ENCODE data around the gene BSN. TPM values are rescaled to one million over a fixed set of nuclear protein-coding genes. Genes with fewer than 3 reads are reported as not detected.
"Not testable (repeated sequence)": the region's sequence is repeated elsewhere in the genome, so short reads cannot be mapped to it uniquely, and the experiment has no call there.

Gene BSN
- total RNA-seq, 1 donor from 2014 or later, result 5.3 TPM

DNA sequence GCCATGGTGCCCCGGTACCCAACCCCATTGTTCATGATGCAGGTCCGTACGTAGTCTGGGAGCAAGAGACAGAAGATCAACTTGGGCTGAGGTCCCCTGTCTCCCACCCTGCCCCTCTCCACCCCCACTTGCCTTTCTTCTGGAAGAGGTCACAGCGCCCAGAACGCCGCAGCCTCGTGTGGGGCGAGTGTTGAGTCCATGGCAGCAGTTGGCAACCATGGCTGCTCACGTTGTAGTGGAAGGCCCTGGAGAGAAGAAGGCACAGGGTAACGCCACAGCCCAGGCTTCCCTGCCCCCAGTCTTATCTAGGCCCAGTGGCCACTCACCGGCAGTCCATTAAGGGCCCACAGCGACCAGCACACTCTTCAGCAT is 133.1 kb downstream of the BSN start:
- FAIRE-seq; DNase-seq (ENCODE audit: low spot score in 2 of 2): not testable (repeated sequence)

DNA sequence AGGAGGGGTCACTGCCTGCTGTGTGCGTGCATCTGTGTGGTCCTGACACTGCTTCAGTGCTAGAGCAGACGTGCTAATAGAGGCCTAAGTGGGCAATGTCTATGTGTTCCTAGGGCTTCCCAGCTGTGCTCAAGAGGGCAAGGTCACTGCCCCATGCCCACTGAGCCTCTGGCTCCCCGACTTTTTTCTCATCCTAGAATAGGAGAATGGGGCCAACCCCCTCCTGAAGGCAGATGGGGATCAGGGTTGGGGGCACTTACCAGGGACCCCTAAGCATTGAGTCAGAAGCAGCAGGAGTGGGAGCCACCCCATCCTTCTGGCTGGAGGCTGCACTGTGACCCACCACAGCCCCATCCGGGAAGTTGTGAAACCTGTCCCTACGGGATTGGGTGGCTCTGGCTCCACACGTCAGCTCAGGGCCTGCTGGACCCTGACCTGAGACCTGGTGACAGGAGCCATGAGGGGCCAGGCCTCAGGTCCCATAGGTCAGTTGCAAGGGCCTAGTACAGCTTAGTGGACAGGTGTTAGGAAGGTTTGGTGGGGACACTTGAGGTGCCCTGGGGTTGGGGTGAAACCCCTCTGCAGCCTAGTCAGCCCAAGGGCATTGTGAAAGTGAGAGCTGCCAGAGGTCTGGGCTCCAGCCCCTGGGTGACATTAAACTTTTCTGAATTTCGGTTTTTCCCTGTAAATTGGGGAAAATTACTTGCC is 134.2 kb downstream of the BSN start:
- not testable (repeated sequence) for FAIRE-seq; DNase-seq (ENCODE audit: low spot score in 2 of 2)

DNA sequence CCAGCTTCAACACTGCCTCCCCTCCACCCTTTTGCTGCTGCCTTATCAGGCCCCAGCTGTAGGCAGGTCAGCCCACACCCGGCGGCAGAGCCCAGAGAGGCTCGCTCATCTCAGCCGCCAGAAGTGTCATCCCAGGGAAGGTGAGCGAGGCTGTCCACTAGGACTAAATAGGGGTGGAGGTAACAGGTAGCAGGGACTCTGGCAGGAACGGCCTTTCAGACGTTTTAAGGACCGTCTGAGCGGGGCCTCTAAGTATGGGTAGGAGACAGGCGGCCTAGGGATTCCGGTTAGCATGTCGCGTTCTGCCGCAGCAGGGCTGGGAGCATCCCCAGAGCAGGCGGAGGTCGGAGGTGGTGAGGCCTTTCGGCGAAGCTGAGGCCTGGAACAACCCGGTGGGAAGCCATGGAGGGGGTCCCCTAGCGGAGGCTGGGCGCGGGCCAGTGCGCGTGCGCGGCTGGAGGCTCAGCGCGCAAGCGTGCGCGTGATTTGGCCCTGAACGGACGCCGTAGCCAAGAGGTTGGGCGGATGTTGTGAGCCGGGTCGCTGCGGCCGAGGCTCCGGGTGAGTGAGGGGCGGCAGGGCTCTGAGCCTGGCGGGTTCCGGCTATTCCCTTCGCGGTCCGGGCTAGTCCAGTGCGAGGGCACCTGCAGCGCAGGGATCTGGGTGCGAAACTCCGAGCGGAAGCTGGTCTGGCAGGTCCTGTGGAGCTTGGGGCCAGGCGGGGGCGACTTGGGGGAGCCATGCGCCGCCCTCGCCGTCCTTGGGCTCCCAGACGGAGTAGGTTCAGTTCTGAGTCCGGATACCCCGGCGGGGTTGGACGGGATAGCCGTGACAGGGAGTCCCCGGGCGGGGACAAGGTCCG is 135.0 kb downstream of the BSN start, which contains the start of the genes MST1 and RNF123:
Gene MST1, minus strand, starts transcription at position 429 of the 862 bp plus-strand sequence. CDS start 783 bp downstream, outside the sequence.
Gene RNF123, plus strand, starts transcription at position 512 of the 862 bp plus-strand sequence. CDS start 1,609 bp downstream, outside the sequence.
- peak; percentile 87 to 91 for DNase-seq (ENCODE audit: low spot score in 2 of 2)
- no peak for FAIRE-seq

DNA sequence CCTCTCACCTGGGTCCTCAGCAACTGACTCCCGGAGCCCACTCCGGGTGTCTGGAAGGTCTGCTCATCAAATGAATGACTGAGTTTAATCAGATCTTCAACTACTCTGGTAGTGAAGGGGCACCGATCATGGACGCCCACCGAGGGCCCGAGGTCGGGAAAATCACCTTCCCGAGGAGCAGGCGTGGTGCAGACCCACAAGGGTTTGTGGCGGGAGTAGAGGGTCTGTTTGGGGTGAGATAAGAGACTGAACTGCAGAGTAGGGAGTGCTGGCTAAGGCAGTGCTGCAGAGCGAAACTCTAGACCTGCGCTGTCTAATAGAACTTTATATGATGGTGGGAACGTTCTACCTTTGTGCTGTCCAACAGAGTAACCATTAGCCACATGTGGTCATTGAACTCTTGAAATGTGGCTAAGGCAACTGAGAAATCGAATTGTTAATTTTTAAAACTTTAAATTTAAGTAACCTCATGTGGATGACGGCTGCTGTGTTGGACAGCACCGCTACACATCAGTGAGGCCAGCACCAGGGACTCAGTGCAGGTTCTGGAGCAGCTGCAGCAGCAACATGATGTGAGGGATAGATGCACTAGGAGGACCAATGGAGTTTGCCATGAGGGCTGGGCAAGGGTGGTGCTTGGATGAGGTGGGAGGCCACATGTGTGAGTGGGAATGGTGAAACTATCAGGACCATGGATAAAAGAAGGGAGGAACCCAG is 135.8 kb downstream of the BSN start:
- not testable (repeated sequence) for DNase-seq (ENCODE audit: low spot score in 2 of 2); FAIRE-seq

DNA sequence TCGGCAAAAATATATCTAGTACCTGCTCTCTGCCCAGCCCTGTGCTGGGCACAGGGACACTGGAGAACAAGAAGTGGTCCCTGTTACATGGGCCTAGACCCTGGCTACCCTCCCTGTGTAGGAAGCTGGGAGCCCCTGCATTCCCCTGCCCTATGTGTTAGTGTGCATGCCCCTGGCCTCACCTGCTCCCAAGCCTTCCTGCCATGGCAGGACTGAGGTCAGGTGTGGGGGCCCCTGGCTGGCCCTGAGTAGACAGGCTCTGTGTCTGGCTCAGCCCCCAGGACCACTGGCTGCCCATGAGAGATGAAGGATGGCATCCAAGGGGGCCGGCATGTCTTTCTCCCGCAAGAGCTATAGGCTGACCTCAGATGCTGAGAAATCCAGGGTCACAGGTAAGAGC is 136.6 kb downstream of the BSN start:
- not testable (repeated sequence) for FAIRE-seq; DNase-seq (ENCODE audit: low spot score in 2 of 2)

DNA sequence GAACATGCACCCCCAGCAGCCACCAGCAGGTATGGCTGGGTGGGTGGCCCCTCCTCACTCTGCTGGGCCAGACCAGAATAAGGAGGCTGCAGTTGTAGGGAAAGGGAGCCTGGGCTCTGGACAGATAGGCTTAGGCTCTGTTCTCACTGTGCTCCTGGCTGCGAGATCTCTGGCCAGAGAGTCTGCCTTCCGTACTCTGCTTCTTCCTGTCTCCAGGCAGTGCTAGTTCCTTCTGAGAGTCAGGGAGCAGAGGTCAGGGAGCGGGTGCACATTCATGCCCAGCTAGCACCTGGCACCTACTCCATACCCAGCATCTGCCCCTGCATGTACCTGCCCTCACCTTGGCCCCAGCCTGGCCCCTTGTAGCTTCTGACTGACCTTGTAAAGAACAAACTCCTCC is 137.2 kb downstream of the BSN start:
- DNase-seq (ENCODE audit: low spot score in 2 of 2); FAIRE-seq: not testable (repeated sequence)

DNA sequence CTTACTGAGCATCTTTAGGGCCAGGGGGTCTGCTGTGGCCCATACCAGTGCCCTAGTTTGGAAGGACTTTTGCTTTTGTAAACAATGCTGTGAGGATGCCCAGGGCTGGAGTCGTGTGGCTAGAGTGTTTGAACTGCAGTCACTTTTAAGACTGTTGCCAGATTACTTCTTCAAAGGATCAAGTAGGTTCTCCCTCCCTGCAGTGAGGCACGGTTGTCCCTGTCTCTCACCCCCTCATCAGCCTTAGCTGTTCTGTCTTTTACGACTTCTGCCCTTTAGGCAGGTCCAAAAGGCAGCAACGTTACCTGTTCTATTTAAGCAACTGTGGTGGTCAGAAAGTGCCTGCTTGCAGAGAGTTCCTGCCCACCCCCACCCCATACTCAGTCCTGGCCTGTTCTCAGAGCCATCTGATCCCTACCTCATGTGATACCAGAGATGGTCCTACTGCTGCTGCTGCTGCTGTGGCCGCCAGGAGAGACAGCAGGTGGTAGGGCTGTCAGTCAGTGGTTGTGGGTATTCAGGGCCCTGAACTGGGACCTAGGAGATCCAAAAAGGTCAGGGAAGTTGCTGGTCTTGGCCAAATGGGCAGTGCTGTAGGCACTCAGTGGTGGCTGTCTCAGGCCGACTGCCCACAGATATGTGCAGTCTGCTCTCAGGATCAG is 140.3 kb downstream of the BSN start:
- DNase-seq (ENCODE audit: low spot score in 2 of 2); FAIRE-seq: not testable (repeated sequence)

DNA sequence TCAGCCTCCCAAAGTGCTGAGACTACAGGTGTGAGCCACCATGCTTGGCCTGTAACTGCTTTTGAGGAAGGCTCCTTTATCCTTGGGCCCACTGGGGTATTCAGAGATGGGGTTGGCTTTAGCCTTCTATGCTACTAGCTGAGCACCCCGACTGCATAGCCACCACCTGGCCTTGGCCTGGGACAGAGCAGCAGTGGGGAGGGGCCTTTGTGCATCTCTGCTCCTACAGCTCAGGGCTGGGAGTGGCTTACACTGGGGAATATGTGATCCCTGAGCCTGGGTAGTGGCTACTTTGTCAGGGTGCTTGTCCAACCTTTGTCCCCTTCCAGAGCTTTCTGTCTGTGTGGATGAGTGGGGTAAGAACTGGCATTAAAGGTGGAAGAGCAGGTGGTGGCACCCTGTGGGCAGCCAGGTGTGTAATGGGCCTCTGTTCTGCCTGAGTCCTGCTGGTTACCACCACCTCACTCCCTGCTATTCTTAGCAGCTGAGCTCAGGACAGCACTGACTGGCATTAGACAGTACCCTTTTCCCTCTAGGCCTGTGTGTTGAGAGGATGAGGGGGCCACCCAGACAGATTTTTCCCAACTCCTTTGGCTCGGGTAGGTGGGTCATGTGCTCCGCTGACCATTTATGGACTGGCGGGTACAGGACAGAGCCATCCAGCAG is 141.2 kb downstream of the BSN start:
- not testable (repeated sequence) for FAIRE-seq; DNase-seq (ENCODE audit: low spot score in 2 of 2)

DNA sequence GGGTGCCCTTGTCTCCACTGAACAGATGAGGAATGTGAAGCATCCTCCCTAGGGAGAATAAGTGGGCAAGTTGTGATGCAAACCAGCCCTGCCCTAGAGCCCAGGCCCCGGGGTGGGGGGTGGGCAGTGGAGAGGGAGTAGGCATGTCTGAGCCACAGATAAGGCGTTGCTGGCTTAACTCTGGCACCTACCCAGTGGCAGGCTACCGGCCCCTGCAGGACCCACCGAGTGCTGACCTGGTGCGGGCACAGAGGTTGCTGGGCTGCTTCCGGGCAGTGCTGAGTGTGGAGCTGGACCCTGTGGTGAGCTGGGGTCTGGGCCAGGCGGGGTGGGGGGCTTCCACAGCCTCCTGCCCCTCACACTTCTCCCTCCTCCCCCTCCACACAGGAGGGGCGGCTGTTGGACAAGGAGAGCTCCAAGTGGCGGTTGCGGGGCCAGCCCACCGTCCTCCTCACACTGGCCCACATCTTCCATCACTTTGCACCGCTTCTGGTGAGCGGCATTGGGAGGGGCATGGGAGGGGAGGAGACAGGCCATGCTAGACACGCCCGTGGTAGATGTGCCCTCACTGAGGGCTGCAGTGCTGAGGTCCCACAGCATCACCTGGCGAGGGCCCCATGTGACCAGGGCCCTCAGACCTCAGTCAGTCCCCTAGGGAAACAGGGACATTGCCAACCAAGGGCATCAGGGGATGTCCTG is 145.2 kb downstream of the BSN start:
- no peak for FAIRE-seq
- DNase-seq (ENCODE audit: low spot score in 2 of 2), result no peak

DNA sequence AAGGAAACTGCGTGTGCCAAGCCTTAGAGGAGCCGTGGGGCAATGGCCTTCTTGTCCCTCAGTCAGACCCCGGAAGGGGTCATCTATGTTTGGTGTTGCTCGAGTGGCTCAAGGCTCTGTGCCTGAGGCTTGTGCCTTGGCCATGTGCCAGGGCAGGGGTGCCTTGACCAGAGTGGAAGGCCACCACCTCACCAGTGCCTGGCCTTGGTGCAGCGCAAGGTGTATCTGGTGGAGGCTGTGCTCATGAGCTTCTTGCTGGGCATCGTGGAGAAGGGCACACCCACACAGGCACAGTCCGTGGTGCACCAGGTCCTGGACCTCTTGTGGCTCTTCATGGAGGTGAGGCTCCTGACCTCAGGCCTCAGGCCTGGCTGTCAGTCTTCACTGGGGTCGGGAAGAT is 145.7 kb downstream of the BSN start:
- DNase-seq (ENCODE audit: low spot score in 2 of 2) (no peak), FAIRE-seq (no peak)

DNA sequence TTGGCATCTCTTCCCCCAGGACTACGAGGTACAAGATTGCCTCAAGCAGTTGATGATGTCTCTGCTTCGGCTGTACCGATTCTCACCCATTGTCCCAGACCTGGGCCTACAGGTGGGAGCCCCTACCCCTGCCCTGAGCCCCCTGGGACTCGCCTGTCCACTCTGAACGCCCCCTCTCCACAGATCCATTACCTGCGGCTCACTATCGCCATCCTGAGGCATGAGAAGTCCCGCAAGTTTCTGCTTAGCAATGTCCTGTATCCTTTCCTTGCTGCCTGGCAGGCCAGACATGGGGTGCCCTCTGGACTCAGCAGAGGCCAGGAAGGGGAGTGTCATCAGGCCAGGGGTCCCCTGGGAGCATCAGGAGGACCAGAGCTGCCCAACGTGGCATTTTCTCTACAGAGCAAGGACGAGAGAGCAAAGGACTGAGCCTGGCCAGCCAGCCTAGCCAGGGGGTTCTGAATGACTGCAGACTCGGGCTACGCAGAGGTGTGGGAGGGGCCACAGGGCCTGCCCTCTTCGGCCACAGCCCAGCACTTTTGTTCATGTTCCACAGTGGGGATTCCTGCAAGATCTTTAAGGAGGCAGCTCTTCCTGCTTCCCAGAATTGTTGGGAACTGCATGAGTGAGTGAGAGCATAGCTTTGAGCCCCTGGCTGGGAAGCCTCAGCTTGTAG is 146.3 kb downstream of the BSN start:
- FAIRE-seq, result no peak
- DNase-seq (ENCODE audit: low spot score in 2 of 2), result no peak

DNA sequence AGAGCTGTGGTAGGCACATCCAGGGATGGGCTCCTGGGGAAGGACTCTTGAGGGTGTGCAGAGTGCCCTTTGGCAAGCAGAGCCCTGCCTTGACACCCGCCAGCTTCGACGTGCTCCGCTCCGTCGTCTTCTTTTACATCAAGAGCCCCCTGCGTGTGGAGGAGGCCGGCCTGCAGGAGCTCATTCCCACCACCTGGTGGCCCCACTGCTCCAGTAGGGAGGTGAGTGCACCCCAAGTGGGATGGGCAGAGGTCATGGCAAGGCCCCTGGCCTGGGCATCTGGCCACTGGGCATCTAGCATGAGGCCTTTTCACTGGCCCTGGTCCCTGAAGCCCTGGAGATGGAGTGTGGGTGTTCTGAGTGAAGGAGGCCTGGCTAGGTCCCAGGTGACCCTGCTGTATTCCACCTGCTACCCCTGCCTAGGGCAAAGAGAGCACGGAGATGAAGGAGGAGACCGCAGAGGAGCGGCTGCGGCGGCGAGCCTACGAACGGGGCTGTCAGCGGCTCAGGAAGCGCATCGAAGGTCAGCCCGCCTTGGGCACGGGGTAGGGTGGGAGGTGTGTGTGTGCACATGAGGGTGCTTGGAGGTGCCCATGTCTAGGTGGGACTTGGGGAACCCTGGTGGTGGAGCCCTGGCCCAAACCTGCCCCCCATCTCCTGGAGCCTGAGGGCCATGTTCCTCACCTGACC is 147.3 kb downstream of the BSN start:
- no peak for DNase-seq (ENCODE audit: low spot score in 2 of 2)
- FAIRE-seq, result no peak

DNA sequence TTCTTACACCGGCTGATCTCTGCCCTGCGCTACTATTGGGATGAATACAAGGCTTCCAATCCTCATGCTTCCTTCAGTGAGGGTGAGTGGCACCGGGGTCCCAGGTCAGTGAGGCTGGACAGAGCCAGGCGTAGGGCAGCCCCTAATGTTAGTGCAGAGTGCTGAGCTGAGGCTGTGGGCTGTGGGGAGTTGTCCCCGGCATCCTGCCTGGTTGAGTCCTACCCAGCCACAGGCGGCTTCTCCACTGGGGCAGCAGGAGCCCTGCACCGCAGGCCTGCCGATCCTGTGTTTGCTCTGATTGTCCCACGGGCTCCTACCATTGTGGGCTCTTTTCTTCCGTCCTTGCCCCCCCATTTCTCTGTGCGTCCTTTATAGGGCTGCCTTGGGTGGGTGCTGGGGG is 148.4 kb downstream of the BSN start:
- DNase-seq (ENCODE audit: low spot score in 2 of 2), result no peak
- no peak for FAIRE-seq

DNA sequence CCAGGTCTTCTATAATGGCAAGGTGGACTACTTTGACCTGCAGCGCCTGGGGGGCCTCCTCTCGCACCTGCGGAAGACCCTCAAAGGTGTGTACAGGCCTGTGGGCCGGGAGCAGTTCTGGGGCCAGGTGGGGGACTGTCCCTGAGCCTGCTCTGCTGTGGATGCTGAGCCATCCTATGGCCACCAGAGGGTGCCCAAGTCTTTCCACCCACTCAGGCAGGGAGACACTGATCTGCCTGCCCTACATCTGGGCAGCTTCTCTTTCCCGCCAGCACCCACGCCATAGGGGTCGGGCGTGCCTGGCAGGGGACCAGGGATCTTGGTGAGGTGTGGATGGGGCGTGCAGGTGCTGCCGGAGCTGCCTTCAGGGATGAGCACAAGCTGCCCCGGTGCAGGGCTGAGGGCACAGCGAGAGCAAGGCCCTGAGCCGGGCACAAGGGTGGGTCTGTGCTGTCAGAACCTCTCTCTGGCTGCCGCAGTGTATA is 149.2 kb downstream of the BSN start:
- FAIRE-seq, result no peak
- peak; percentile 73 to 92 for DNase-seq (ENCODE audit: low spot score in 2 of 2)

DNA sequence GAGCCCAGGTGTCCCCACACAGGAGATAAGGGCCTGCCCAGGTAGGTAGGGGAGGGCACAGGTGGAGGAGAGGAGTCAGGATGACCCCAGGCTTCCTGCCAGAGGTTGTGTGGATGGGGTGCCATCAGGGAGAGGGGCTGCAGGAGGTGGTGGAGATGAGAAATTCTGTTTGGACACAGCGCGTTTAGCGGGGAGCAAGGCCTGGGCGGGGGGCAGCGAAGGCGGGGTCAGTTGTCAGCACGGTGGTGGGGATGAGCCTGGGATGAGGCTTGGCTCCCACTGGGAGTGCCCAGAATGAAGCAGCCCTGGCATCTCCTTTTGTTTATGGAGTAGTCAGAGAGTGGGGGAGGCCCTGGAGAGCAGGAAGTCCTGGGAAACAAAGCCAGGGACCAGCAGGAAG is 149.7 kb downstream of the BSN start:
- FAIRE-seq, result no peak
- DNase-seq (ENCODE audit: low spot score in 2 of 2), result no peak

DNA sequence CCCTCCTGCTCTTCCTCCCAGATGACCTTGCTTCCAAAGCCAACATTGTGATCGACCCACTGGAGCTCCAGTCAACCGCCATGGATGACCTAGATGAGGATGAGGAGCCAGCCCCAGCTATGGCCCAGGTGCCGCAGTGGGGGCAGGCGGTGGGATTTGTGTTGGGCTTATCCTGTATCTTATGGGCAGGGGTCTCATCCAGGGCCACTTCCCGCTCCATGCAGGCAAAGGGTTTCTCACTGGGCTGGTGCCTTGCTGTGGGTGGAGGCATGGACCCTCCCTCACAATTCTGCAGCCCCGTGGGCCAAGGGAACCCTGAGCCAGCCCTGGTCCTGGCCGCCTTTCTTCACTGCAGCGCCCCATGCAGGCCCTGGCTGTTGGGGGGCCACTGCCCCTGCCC is 150.4 kb downstream of the BSN start:
- no peak for FAIRE-seq
- no peak for DNase-seq (ENCODE audit: low spot score in 2 of 2)

DNA sequence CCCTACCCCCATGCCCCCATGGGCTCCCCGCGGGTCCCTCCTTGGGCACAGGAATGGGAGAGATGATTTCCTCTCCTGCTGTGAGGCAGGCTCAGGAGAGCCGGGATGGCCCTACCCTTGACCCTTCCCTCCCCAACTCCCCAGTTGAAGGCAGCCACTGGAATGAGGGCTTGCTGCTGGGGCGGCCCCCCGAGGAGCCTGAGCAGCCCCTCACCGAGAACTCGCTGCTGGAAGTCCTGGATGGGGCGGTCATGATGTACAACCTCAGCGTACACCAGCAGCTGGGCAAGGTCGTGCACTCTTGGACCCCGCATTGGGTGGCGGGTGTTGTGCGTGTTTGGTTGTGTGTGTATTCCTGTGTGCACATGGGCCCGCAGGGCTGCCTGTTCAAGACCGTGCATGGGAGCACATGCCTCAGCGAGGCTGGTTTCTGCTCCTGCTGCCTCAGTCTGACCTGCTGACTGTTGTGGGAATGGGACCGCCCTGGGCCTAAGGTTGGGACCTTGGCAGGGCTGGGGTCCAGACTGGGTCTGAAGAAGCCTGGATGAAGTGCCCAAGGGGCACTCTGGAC is 151.2 kb downstream of the BSN start:
- no peak for FAIRE-seq
- DNase-seq (ENCODE audit: low spot score in 2 of 2), result no peak

Measured in frontal cortex (tissue), 4 donors.